ENCODE measurements around the gene GPR39. TPM values are rescaled to one million over a fixed set of nuclear protein-coding genes. Genes with fewer than 3 reads are reported as not detected.

GPR39 gene
- total RNA-seq, 1 donor from 2014 or later = 7.1 TPM

- no peak for TF ChIP-seq CTCF (IDR thresholded peaks at IDR 0.05; ENCODE audit: insufficient read depth, low read length, severe bottlenecking)
- H3K4me3 ChIP-seq (ENCODE audit: low read depth, low read length) = peak overlapping the region; percentile 35
- H3K36me3 ChIP-seq (ENCODE audit: control insufficient read depth, insufficient read depth, low read length) = no peaks in the 10 kb centered on the region
- DNase-seq (ENCODE audit: low read depth) (no peak), FAIRE-seq (no peak)
- peaks cover 22% of the 10 kb centered on the region for H3K27me3 ChIP-seq (ENCODE audit: control insufficient read depth, insufficient read depth, low read length)
Measured at GRCh38 chr2:132670496-132671150, 254.0 kb downstream of the GPR39 start.

DNA sequence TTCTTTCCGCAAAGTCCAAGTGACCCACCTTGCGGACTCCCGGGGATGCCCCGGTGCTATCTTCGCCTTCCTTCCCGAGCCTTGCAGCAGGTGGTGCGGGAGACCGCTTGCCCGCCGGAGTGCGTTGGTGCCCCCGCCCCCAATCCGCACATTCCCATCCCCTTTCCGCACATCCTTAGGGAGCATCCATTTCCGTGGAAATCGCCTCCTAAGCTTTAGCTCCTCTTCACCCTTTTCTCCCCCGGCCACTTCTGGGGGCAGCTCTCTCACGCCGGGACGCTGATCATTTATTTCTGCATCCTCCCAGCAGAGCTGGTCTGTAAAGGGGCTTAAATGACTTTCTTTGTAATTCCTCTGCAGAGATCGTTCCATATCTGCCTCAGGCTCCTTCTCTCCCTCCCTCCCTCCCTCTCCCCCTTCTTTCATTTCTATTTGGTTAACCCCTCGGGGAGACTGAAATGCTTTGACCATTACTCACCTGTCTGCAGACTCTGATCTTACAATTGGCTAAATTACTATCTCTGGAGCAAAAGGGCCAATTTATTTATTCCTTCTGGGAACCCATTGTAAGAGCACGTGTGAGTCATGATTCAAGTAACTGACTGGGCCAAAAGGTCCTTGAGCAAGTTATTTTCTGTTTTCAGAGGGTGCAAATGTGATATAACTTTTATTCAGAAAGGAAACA lies 254.7 kb downstream of the GPR39 start:
- DNase-seq (ENCODE audit: low read depth) (peak; percentile 85), FAIRE-seq (no peak)
- Histone ChIP-seq H3K27me3 (ENCODE audit: control insufficient read depth, insufficient read depth, low read length) (peaks cover 22% of the 10 kb centered on the region), H3K36me3 (ENCODE audit: control insufficient read depth, insufficient read depth, low read length) (no peaks in the 10 kb centered on the region), H3K4me3 (ENCODE audit: low read depth, low read length) (peak overlapping the region; percentile 35)
- no peak for TF ChIP-seq CTCF (IDR thresholded peaks at IDR 0.05; ENCODE audit: insufficient read depth, low read length, severe bottlenecking)

DNA sequence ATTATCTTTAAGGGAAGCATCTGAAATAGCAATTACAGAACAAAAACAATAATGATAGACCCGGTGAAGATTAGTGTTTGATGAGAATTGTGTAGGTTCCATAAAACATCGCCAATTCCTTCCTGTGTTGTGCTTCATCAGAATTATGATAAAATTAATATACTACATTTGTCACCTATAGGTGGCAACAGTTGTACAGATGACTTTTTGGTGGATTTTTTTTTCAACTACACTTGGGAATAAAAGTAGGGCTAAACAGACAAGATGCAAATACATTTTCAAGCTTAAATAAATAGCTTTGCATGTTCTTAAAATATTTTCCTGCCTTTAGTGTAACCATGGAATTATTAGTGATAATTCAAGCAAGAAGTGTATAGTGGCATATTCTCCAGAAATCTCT lies 260.4 kb downstream of the GPR39 start:
- Histone ChIP-seq H3K4me3 (ENCODE audit: low read depth, low read length) (no peak overlapping the region), H3K27me3 (ENCODE audit: control insufficient read depth, insufficient read depth, low read length) (no peaks in the 10 kb centered on the region), H3K36me3 (ENCODE audit: control insufficient read depth, insufficient read depth, low read length) (no peaks in the 10 kb centered on the region)
- DNase-seq (ENCODE audit: low read depth) (peak; percentile 20), FAIRE-seq (no peak)
- no peak for TF ChIP-seq CTCF (IDR thresholded peaks at IDR 0.05; ENCODE audit: insufficient read depth, low read length, severe bottlenecking)

- no peak for TF ChIP-seq CTCF (IDR thresholded peaks at IDR 0.05; ENCODE audit: insufficient read depth, low read length, severe bottlenecking)
- no peaks in the 10 kb centered on the region for H3K36me3 ChIP-seq (ENCODE audit: control insufficient read depth, insufficient read depth, low read length)
- no peak for FAIRE-seq
- H3K4me3 ChIP-seq (ENCODE audit: low read depth, low read length) = no peak overlapping the region
- H3K27me3 ChIP-seq (ENCODE audit: control insufficient read depth, insufficient read depth, low read length) = no peaks in the 10 kb centered on the region
- no peak for DNase-seq (ENCODE audit: low read depth)
Measured at GRCh38 chr2:132677661-132678060, 261.1 kb downstream of the GPR39 start.

DNA sequence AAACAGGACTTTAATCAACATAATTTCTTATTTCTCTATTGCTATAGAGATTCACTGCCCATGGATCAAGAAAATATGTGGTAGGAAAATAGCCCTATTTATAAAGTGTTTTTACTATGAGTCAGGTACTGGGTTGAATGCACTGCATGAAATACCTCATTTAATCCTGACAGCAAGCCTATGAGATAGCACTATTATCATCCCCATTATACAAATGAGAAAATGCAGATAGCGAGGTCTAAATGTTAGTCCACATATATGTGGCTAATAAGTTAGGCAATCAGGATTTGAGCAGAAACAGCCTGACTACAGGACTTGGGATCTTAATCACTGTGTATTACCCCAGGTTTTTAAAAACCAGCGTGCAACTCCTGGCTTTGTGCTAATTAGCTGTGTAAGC lies 261.9 kb downstream of the GPR39 start:
- no peaks in the 10 kb centered on the region for H3K36me3 ChIP-seq (ENCODE audit: control insufficient read depth, insufficient read depth, low read length)
- TF ChIP-seq CTCF (IDR thresholded peaks at IDR 0.05; ENCODE audit: insufficient read depth, low read length, severe bottlenecking) = no peak
- FAIRE-seq (no peak), DNase-seq (ENCODE audit: low read depth) (no peak)
- H3K4me3 ChIP-seq (ENCODE audit: low read depth, low read length) = no peak overlapping the region
- no peaks in the 10 kb centered on the region for H3K27me3 ChIP-seq (ENCODE audit: control insufficient read depth, insufficient read depth, low read length)

Measured in bronchial epithelial cell (primary cell).